ENCODE measurements around the gene SOX18.

The SOX18 gene

GRCh38 chr20:64037498-64038213 lies 11.8 kb downstream of the SOX18 start:
- no peak for TF ChIP-seq CTCF (conservative IDR thresholded peaks at IDR 0.05; ENCODE audit: control insufficient read depth, insufficient read depth, low read depth, low read length)
- no peak for DNase-seq (ENCODE audit: low read depth)
- H3K4me3 ChIP-seq (ENCODE audit: control insufficient read depth, low read depth, low read length): no peak overlapping the region

- DNase-seq (ENCODE audit: low read depth): no peak
- no peak overlapping the region for H3K4me3 ChIP-seq (ENCODE audit: control insufficient read depth, low read depth, low read length)
- no peak for TF ChIP-seq CTCF (conservative IDR thresholded peaks at IDR 0.05; ENCODE audit: control insufficient read depth, insufficient read depth, low read depth, low read length)
Observed at GRCh38 chr20:64037199-64037497, 12.3 kb downstream of the SOX18 start.

DNA sequence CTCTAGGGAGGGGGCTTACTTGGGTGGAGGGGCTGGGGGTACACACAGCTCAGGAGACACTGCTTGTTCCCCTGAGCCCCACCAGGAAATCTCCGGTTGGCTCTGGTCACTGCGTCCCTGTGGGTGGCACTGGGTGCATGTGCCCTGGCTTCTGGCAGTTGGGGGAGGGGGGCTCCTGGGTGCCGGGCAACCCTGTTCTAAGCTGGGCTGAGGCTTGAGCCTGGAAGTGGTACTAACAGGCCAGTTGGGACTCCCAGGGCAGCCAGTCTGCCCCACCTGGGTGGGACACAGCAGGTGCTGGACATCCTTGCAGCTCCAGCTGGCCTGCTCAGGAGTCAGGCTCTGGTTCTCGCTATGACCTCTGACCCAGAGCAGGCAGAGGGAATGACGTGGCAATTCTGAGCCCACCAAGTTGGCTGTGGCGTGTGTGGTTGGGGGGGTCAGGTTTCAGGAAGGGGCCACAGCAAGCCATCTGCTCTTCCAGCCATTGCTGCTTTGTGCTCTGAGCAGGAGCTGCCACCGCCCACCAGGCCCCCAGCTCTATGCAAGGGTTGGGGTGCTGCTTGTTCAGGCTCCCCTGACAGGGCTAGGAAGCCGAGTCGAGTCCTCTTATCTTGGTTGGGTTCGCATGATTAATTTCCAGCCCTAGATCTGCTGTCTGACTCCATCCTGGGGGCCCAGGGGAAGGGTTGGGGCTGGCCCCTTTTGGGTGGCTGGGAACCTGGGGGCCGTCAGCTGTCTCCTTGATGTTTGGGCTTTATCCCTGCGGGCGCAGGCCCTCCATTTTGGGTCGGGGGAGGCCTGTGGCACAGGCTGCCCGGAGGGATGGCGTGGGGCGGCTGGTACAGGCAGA lies 12.9 kb downstream of the SOX18 start:
- peak; percentile 17 for DNase-seq (ENCODE audit: low read depth)
- no peak overlapping the region for H3K4me3 ChIP-seq (ENCODE audit: control insufficient read depth, low read depth, low read length)
- no peak for TF ChIP-seq CTCF (conservative IDR thresholded peaks at IDR 0.05; ENCODE audit: control insufficient read depth, insufficient read depth, low read depth, low read length)

DNA sequence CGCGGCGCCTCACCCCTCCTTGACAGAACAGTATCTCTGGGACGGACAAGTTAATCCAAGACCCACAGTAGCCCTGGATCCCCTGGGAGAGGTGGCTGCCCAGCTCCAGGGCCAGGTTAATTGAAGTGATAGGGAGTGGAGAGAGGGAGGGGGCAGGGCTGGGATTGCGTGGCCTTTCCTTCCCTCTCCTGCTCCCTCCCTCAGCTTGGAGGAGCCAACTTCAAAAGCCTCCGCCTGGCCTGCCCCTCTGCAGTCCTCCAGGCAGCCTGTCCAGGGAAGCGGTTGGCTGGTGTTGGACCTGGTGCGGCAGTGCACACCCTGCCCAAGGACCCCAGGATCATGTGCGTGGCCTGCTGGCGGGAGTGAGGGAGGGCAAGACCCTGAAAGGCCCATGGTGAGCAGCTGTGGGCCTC lies 13.5 kb downstream of the SOX18 start, which contains the start of gene C20orf204:
TSS of gene C20orf204 (plus strand) at position 250 of the 413 bp plus-strand sequence. CDS start at position 392, 142 bp downstream.
- H3K4me3 ChIP-seq (ENCODE audit: control insufficient read depth, low read depth, low read length): no peak within 1 kb of the TSS
- no peak for DNase-seq (ENCODE audit: low read depth)
- no peak for TF ChIP-seq CTCF (conservative IDR thresholded peaks at IDR 0.05; ENCODE audit: control insufficient read depth, insufficient read depth, low read depth, low read length)

GRCh38 chr20:64035066-64035932 lies 14.1 kb downstream of the SOX18 start:
- H3K4me3 ChIP-seq (ENCODE audit: control insufficient read depth, low read depth, low read length): no peak overlapping the region
- no peak for DNase-seq (ENCODE audit: low read depth)
- no peak for TF ChIP-seq CTCF (conservative IDR thresholded peaks at IDR 0.05; ENCODE audit: control insufficient read depth, insufficient read depth, low read depth, low read length)

DNA sequence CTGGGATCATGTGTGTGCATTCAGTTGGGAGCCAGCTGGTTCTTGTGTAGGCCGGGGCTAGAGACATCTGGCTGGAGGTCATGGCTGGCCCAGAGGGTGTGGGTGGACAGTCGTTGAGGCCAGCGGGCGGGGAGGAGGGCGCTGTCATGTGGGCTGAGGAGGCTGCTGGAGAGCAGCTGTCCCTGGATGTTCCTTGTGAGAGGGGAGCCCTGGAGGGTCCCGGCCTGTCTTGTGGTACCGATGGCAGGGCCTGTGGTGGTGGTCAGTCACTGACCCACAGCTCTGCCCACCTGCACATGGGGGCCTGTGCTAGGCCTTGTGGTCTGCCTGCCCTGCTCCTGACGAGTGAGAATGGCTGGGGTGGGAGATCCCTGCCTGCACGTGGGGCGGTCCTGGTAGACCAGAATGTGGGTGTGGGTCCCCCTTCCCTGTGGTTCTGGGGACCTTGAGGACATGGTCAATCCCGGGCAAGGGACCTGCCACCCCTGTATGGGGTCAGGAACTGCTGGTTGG lies 15.4 kb downstream of the SOX18 start:
- peak; percentile 57 for DNase-seq (ENCODE audit: low read depth)
- TF ChIP-seq CTCF (conservative IDR thresholded peaks at IDR 0.05; ENCODE audit: control insufficient read depth, insufficient read depth, low read depth, low read length): no peak
- no peak overlapping the region for H3K4me3 ChIP-seq (ENCODE audit: control insufficient read depth, low read depth, low read length)
